IMR-90 (cell line): ENCODE results near the gene BTK. TPM values are rescaled to one million over a fixed set of nuclear protein-coding genes. Genes with fewer than 3 reads are reported as not detected.

ENCODE experiments used
- ATAC-seq: fragments of 200-7000 bp; cut with Tn5 transposase; 2 replicates; pipeline ENCODE4 v1.9.1; 2020; ENCODE audit warnings: low read depth, mild to moderate bottlenecking, moderate library complexity
- BruUV-seq: library from RNA; stranded (reverse); fragments of 400-500 nt; replicated peaks from 2 replicates; lab custom pipeline; 2021; lab: Mats Ljungman, UMichigan
- CTCF ChIA-PET: fragments of 300-600 bp; formaldehyde crosslinking; extraction: SDS; loops from one replicate; lab custom pipeline; 2021; ENCODE audit warnings: antibody characterized with exemption; lab: Yijun Ruan, JAX
- POLR2A ChIA-PET: fragments of 300-600 bp; sonication (Branson Sonifier 250); formaldehyde crosslinking; loops from one replicate; lab custom pipeline; 2022; ENCODE audit warnings: antibody characterized with exemption; ENCODE audit not compliant: unreplicated experiment; lab: Charles Lee
- DNase-seq: peaks from one replicate; pipeline ENCODE4 v3.0.0; 2013
- H2AFZ ChIP-seq: replicated peaks from 2 replicates; pipeline ENCODE3; 2013; ENCODE audit warnings: low read length, mild to moderate bottlenecking; ENCODE audit not compliant: poor library complexity
- H2AK5ac ChIP-seq: 2 replicates; pipeline ENCODE4 v1.6.1; 2013; ENCODE audit warnings: low read depth, low read length, inconsistent platforms
- H2AK9ac ChIP-seq: replicated peaks from 2 replicates; pipeline ENCODE3; 2013; ENCODE audit warnings: mild to moderate bottlenecking, low read depth, low read length, moderate library complexity; ENCODE audit not compliant: poor library complexity
- H2BK120ac ChIP-seq: 2 replicates; pipeline ENCODE4 v1.6.1; 2013; ENCODE audit warnings: low read depth, low read length, inconsistent platforms
- H2BK15ac ChIP-seq: 3 replicates; pipeline ENCODE4 v1.6.1; 2013; ENCODE audit warnings: low read depth, low read length, inconsistent platforms
- H2BK20ac ChIP-seq: 2 replicates; pipeline ENCODE4 v1.6.1; 2013; ENCODE audit warnings: low read depth, mild to moderate bottlenecking, inconsistent platforms, low read length, moderate library complexity
- H2BK5ac ChIP-seq: 2 replicates; pipeline ENCODE4 v1.6.1; 2013; ENCODE audit warnings: mild to moderate bottlenecking, low read depth, low read length, inconsistent platforms; ENCODE audit not compliant: poor library complexity, severe bottlenecking
- H3K14ac ChIP-seq: replicated peaks from 2 replicates; pipeline ENCODE4 v1.6.1; 2013; ENCODE audit warnings: low read depth, low read length, inconsistent platforms
- H3K18ac ChIP-seq: 2 replicates; pipeline ENCODE4 v1.6.1; 2013; ENCODE audit warnings: low read depth, low read length, control low read depth
- H3K23ac ChIP-seq: 2 replicates; pipeline ENCODE4 v1.6.1; 2013; ENCODE audit warnings: low read depth, low read length, inconsistent platforms
- H3K27ac ChIP-seq: 2 replicates; pipeline ENCODE4 v1.5.1; 2013; ENCODE audit warnings: mild to moderate bottlenecking, control low read depth, low read length; ENCODE audit not compliant: insufficient read depth
- H3K27me3 ChIP-seq: 2 replicates; pipeline ENCODE4 v1.6.1; 2013; ENCODE audit warnings: low read length; ENCODE audit not compliant: control insufficient read depth, insufficient read depth
- H3K36me3 ChIP-seq: 2 replicates; pipeline ENCODE4 v1.6.1; 2013; ENCODE audit warnings: low read length, mixed read lengths; ENCODE audit not compliant: control insufficient read depth, insufficient read depth
- H3K4ac ChIP-seq: 2 replicates; pipeline ENCODE4 v1.6.1; 2013; ENCODE audit warnings: low read depth, low read length, inconsistent platforms
- H3K4me1 ChIP-seq: 2 replicates; pipeline ENCODE4 v1.6.1; 2013; ENCODE audit warnings: low read length, mixed read lengths; ENCODE audit not compliant: control insufficient read depth, insufficient read depth
- H3K4me2 ChIP-seq: 2 replicates; pipeline ENCODE4 v1.6.1; 2013; ENCODE audit warnings: low read depth, mild to moderate bottlenecking, control low read depth, low read length, moderate library complexity
- H3K4me3 ChIP-seq: 2 replicates; pipeline ENCODE4 v1.5.1; 2013; ENCODE audit warnings: low read depth, mild to moderate bottlenecking, control low read depth, low read length, moderate library complexity; ENCODE audit not compliant: insufficient read depth
- H3K56ac ChIP-seq: 2 replicates; pipeline ENCODE4 v1.6.1; 2013; ENCODE audit warnings: low read length, inconsistent platforms; ENCODE audit not compliant: insufficient read depth; ENCODE audit errors: extremely low read depth
- H3K79me1 ChIP-seq, 2 experiments: 2 replicates each; pipeline ENCODE4 v1.6.1; 2013; ENCODE audit warnings: low read length in 2 of 2, inconsistent platforms in 1 of 2, low read depth in 1 of 2
- H3K9ac ChIP-seq: 2 replicates; pipeline ENCODE4 v1.6.1; 2013; ENCODE audit warnings: low read depth, low read length, control low read depth
- H3K9me1 ChIP-seq: 2 replicates; pipeline ENCODE4 v1.6.1; 2013; ENCODE audit warnings: low read length, inconsistent platforms; ENCODE audit not compliant: insufficient read depth
- H3K9me3 ChIP-seq: 2 replicates; pipeline ENCODE4 v1.6.1; 2013; ENCODE audit warnings: low read length; ENCODE audit not compliant: control insufficient read depth, insufficient read depth
- H4K20me1 ChIP-seq: 2 replicates; pipeline ENCODE4 v1.6.1; 2013; ENCODE audit warnings: low read length, inconsistent platforms; ENCODE audit not compliant: insufficient read depth
- H4K5ac ChIP-seq: 2 replicates; pipeline ENCODE4 v1.6.1; 2013; ENCODE audit warnings: mild to moderate bottlenecking, low read depth, low read length, control low read depth
- H4K8ac ChIP-seq, 2 experiments: 2 replicates each; pipeline ENCODE4 v1.6.1; 2013; ENCODE audit warnings: low read depth in 2 of 2, low read length in 2 of 2, control low read depth in 1 of 2, inconsistent platforms in 1 of 2
- H4K91ac ChIP-seq: 2 replicates; pipeline ENCODE4 v1.6.1; 2013; ENCODE audit warnings: low read depth, low read length, inconsistent platforms; ENCODE audit not compliant: insufficient read depth
- FOS ChIP-seq: fragments of 150-350 bp; IDR thresholded peaks from 2 replicates; pipeline ENCODE4 v1.6.1; 2016; ENCODE audit warnings: low read depth, low read length
- MAFK ChIP-seq: IDR thresholded peaks from 2 replicates; pipeline ENCODE4 v1.6.1; 2012; ENCODE audit warnings: low read depth, low read length, improper control_type of control experiment
- WGBS, 2 experiments: methylation state at CpG; one replicate each; pipeline versions ENCODE4 v1.1.5 to v1.1.7; 2013; ENCODE audit warnings: missing lambda C conversion rate in 2 of 2; ENCODE audit not compliant: insufficient read length in 1 of 2; ENCODE audit errors: extremely low coverage in 2 of 2; 5-methylcytosine and 5-hydroxymethylcytosine counted together
- dilution Hi-C: fragments of 300-500 bp; cut with HindIII; formaldehyde crosslinking; loops from one replicate; pipeline ENCODE4 v1.14.3; 2018; ENCODE audit warnings: low sequenced_read_pairs; ENCODE audit not compliant: unreplicated experiment
- in situ Hi-C: fragments of 300-500 bp; cut with MboI; formaldehyde crosslinking; loops from 3 replicates; pipeline ENCODE4 v1.14.3; 2019; ENCODE audit warnings: low sequenced_read_pairs, inconsistent platforms, mixed read lengths
- intact Hi-C: fragments of 100-400 bp; cut with micrococcal nuclease; formaldehyde crosslinking; loops from 2 replicates; pipeline ENCODE4 v1.10.0; 2022
- polyA plus RNA-seq, 3 experiments: library from polyadenylated mRNA; depleted of rRNA; stranded (reverse); fragments of >200 nt; gene quantifications; 2 replicates each; pipeline ENCODE4 v1.2.3, GENCODE V29; 2012; ENCODE audit warnings: low replicate concordance in 1 of 3
- total RNA-seq: library from RNA; depleted of rRNA; stranded (reverse); fragments of >200 nt; gene quantifications from 2 replicates; pipeline ENCODE4 v1.2.3, GENCODE V29; 2012

Gene BTK
- total and polyA plus RNA-seq, 2 of the 4 experiments (the other 2 are of a cell fraction): not detected

GRCh38 chrX:101362116-101362515 lies 23.9 kb downstream of the BTK start:
- no peak overlapping the region for H4K8ac ChIP-seq
- dilution Hi-C loops: no loop called here

More at GRCh38 chrX:101362116-101362515, 23.9 kb downstream of the BTK start:
- Histone ChIP-seq H3K36me3 (no peaks in the 10 kb centered on the region), H3K27ac (no peak overlapping the region), H3K9me3 (no peaks in the 10 kb centered on the region), H4K91ac (no peak overlapping the region), H2AFZ (no peak overlapping the region), H3K18ac (no peak overlapping the region), H3K23ac (no peak overlapping the region), H2BK20ac (no peak overlapping the region), H4K20me1 (no peaks in the 10 kb centered on the region), H3K79me1 (no peaks in the 10 kb centered on the region), H3K4me1 (no peaks in the 10 kb centered on the region), H4K5ac (no peak overlapping the region), H3K9me1 (peaks cover 5% of the 10 kb centered on the region; the same call in 1 of the 2 replicates), H3K56ac (no peak overlapping the region), H2BK15ac (no peak overlapping the region), H3K14ac (no peak overlapping the region), H3K4ac (no peak overlapping the region), H2AK5ac (no peak overlapping the region), H2BK5ac (no peak overlapping the region), H3K27me3 (peaks cover 5% of the 10 kb centered on the region; the same call in 1 of the 2 replicates), H2AK9ac (no peak overlapping the region), H2BK120ac (no peak overlapping the region), H3K9ac (no peak overlapping the region), H3K4me2 (no peak overlapping the region), H3K4me3 (no peak overlapping the region)
- intact Hi-C loops (no loop called here), in situ Hi-C loops (no loop called here)
- TF ChIP-seq FOS (no peak), MAFK (no peak)
- CTCF ChIA-PET: no interaction called here
- POLR2A ChIA-PET: no interaction called here
- DNase-seq (no peak), ATAC-seq (no peak)
- no TSS peak for BruUV-seq
- no CpG with 5 or more reads among the region's 3 CpGs for WGBS, 2 experiments
